Adrenal gland (tissue), 5 donors: ENCODE measurements around the gene GREM2.

Source experiments
- CTCF ChIP-seq, 6 experiments: fragments of 450-650 bp in 4 of 6; fragments of 200-600 bp in 2 of 6; sonication (generic) in 1 of 6; IDR thresholded peaks; 1 replicate in 5 of 6; 2 replicates in 1 of 6; pipeline versions ENCODE4 v1.5.1 to v1.8.0; 2016 to 2021; ENCODE audit warnings: antibody characterized with exemption in 6 of 6, mild to moderate bottlenecking in 2 of 6, moderate library complexity in 1 of 6
- POLR2A ChIP-seq, 2 donors: fragments of 450-650 bp; IDR thresholded peaks; one replicate each; pipeline ENCODE4 v1.6.1; 2017; ENCODE audit warnings: antibody characterized with exemption in 2 of 2, mild to moderate bottlenecking in 2 of 2, moderate library complexity in 1 of 2
- donor health status: DM: no; HTN: no; CAD: no.

GRCh38 chr1:240635466-240636256 is 23.7 kb upstream of the GREM2 start:
- TF ChIP-seq CTCF (IDR thresholded peaks at IDR 0.05) (no peak), POLR2A (IDR thresholded peaks at IDR 0.05) (no peak)
